HepG2 (cell line): ENCODE data around the gene UNG. TPM values are rescaled to one million over a fixed set of nuclear protein-coding genes. Genes with fewer than 3 reads are reported as not detected.
A peak's percentile ranks its signal among the peaks of the same experiment; 100 is the strongest.

ENCODE experiments used
- GABPB1 ChIP-seq: IDR thresholded peaks from 2 replicates; pipeline ENCODE4 v1.6.1; 2016; ENCODE audit warnings: mild to moderate bottlenecking, missing genetic modification reagents, moderate library complexity, missing compliant biosample characterization
- HNRNPUL1 ChIP-seq: fragments of 200-400 bp; formaldehyde crosslinking; IDR thresholded peaks from 2 replicates; pipeline ENCODE4 v1.6.1; 2017; ENCODE audit warnings: low read depth, mild to moderate bottlenecking, low read length, moderate library complexity
- KDM5A ChIP-seq: fragments of 200-600 bp; sonication (generic); IDR thresholded peaks from 2 replicates; pipeline ENCODE4 v1.7.0; 2018; ENCODE audit warnings: antibody characterized with exemption, mild to moderate bottlenecking, low read length, borderline replicate concordance
- MAZ ChIP-seq, 2 experiments: sonication (generic) in 1 of 2; formaldehyde crosslinking in 1 of 2; IDR thresholded peaks; 2 replicates each; pipeline versions ENCODE4 v1.5.0 to v1.6.1; 2012 to 2020; ENCODE audit warnings: low read depth in 2 of 2, mild to moderate bottlenecking in 2 of 2, borderline replicate concordance in 1 of 2, improper control_type of control experiment in 1 of 2, low read length in 1 of 2, missing genetic modification reagents in 1 of 2, moderate library complexity in 1 of 2
- MEIS2 ChIP-seq: sonication (generic); formaldehyde crosslinking; IDR thresholded peaks from 2 replicates; pipeline ENCODE4 v1.9.0; 2021; ENCODE audit warnings: mild to moderate bottlenecking, missing genetic modification reagents
- NFYB ChIP-seq: sonication (generic); formaldehyde crosslinking; IDR thresholded peaks from 2 replicates; pipeline ENCODE4 v1.4.0; 2020; ENCODE audit warnings: missing genetic modification reagents
- POLR2AphosphoS5 ChIP-seq: IDR thresholded peaks from 2 replicates; pipeline ENCODE4 v1.6.1; 2012; ENCODE audit warnings: low read depth, low read length
- SALL2 ChIP-seq: sonication (generic); formaldehyde crosslinking; IDR thresholded peaks from 2 replicates; pipeline ENCODE4 v1.8.1; 2023; ENCODE audit warnings: mild to moderate bottlenecking, missing genetic modification reagents, inconsistent platforms
- TBP ChIP-seq: sonication (generic); formaldehyde crosslinking; IDR thresholded peaks from 2 replicates; pipeline ENCODE4 v1.5.0; 2020; ENCODE audit warnings: missing genetic modification reagents
- YEATS2 ChIP-seq: sonication (generic); formaldehyde crosslinking; IDR thresholded peaks from 2 replicates; pipeline ENCODE4 v1.4.0; 2020; ENCODE audit warnings: missing genetic modification reagents, borderline replicate concordance
- ZFY ChIP-seq: sonication (generic); formaldehyde crosslinking; IDR thresholded peaks from 2 replicates; pipeline ENCODE4 v1.4.0; 2020; ENCODE audit warnings: missing genetic modification reagents
- ZNF781 ChIP-seq: sonication (generic); formaldehyde crosslinking; IDR thresholded peaks from 2 replicates; pipeline ENCODE4 v1.5.1; 2020; ENCODE audit warnings: borderline replicate concordance, mild to moderate bottlenecking, missing genetic modification reagents; ENCODE audit errors: not compliant biosample characterization
- polyA plus RNA-seq, 8 experiments: library from polyadenylated mRNA; depleted of rRNA in 3 of 8; stranded (reverse) in 7 of 8; unstranded in 1 of 8; fragments of >200 nt; fragmentation: Illumina TruSeq in 4 of 8; extraction: Trizol in 4 of 8; gene quantifications; 2 replicates each; pipeline versions ENCODE4 v1.2.1 to v1.2.3, GENCODE V29; 2011 to 2016; ENCODE audit warnings: low read depth in 4 of 8, missing spikeins in 1 of 8, mixed read lengths in 1 of 8; ENCODE audit not compliant: insufficient read depth in 1 of 8
- total RNA-seq, 5 experiments: library from RNA; depleted of rRNA; stranded (reverse); fragments of >200 nt; fragmentation: Illumina TruSeq; extraction: Trizol; gene quantifications; 2 replicates each; pipeline ENCODE4 v1.2.3, GENCODE V29; 2016; ENCODE audit warnings: low read depth in 1 of 5
- TF ChIP-seq, protein P1 (sequence below): sonication (generic); formaldehyde crosslinking; IDR thresholded peaks from 2 replicates; pipeline ENCODE4 v1.5.1; 2020; ENCODE audit warnings: mild to moderate bottlenecking, missing genetic modification reagents, moderate library complexity
- TF ChIP-seq, protein P2 (sequence below): fragments of 450-650 bp; IDR thresholded peaks from 2 replicates; pipeline ENCODE4 v1.6.1; 2016
- TF ChIP-seq, protein P3 (sequence below): sonication (generic); formaldehyde crosslinking; IDR thresholded peaks from 2 replicates; pipeline ENCODE4 v1.5.0; 2020; ENCODE audit warnings: missing genetic modification reagents, mild to moderate bottlenecking, borderline replicate concordance
- TF ChIP-seq, protein P4 (sequence below): sonication (generic); formaldehyde crosslinking; conservative IDR thresholded peaks from 2 replicates; pipeline ENCODE4 v1.4.0; 2020; ENCODE audit warnings: missing genetic modification reagents

The UNG gene
- total and polyA plus RNA-seq, 2 of the 13 experiments (the other 11 are each of a cell fraction or from before 2014, with no cell fraction given), result 23.3 to 114 TPM

DNA sequence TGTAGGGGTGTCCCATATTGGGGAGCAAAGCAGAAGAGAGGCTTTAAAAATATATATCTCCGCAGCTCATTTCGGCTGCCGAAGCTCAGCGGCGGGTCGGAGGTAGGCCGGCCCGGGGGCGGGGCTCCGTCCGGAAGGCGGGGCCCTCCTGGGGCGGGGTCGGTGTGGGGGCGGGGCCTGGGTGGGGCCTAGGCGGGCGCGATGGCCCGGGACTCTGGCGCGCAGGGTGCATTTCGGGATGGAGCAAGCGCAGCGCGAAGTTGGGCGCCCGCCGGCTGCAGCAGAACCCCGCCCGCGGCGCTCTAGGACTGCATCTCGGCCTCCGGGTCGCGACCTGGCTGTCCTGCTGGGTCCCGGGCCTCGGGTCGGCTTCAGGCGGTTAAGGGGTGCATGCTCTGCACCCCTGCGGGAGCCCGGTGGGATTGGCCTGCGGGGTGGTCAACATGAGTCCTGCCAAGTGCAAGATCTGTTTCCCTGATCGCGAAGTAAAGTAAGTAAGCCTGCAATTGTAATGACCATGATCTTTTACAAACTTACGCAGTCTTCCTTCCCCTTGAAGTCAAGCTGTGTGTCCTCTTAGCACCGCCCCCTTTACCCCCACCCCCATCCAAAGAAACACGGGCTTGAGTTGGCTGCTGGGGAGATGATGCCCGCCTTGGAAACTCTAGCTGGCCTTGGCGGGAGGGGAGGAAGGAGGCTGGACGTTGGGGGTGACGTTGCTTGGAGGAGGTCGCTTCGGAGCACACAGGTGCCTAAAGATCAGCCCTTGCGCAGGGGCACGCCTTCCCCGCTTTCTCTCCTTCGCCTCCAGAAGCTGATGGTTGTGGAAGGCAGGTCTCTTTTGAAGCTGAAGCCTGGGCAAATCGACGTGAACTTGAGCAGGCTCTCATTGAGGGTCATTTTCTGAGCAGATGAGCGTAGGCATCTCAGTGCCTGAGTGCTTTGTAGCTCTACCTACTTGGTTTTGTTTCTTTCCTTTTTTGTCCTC, 57.3 kb downstream of the UNG start (continued):
- TF ChIP-seq, protein P1, sequence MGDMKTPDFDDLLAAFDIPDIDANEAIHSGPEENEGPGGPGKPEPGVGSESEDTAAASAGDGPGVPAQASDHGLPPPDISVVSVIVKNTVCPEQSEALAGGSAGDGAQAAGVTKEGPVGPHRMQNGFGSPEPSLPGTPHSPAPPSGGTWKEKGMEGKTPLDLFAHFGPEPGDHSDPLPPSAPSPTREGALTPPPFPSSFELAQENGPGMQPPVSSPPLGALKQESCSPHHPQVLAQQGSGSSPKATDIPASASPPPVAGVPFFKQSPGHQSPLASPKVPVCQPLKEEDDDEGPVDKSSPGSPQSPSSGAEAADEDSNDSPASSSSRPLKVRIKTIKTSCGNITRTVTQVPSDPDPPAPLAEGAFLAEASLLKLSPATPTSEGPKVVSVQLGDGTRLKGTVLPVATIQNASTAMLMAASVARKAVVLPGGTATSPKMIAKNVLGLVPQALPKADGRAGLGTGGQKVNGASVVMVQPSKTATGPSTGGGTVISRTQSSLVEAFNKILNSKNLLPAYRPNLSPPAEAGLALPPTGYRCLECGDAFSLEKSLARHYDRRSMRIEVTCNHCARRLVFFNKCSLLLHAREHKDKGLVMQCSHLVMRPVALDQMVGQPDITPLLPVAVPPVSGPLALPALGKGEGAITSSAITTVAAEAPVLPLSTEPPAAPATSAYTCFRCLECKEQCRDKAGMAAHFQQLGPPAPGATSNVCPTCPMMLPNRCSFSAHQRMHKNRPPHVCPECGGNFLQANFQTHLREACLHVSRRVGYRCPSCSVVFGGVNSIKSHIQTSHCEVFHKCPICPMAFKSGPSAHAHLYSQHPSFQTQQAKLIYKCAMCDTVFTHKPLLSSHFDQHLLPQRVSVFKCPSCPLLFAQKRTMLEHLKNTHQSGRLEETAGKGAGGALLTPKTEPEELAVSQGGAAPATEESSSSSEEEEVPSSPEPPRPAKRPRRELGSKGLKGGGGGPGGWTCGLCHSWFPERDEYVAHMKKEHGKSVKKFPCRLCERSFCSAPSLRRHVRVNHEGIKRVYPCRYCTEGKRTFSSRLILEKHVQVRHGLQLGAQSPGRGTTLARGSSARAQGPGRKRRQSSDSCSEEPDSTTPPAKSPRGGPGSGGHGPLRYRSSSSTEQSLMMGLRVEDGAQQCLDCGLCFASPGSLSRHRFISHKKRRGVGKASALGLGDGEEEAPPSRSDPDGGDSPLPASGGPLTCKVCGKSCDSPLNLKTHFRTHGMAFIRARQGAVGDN (CRISPR knock-in tag), result peak; percentile 72
- TF ChIP-seq, protein P2, sequence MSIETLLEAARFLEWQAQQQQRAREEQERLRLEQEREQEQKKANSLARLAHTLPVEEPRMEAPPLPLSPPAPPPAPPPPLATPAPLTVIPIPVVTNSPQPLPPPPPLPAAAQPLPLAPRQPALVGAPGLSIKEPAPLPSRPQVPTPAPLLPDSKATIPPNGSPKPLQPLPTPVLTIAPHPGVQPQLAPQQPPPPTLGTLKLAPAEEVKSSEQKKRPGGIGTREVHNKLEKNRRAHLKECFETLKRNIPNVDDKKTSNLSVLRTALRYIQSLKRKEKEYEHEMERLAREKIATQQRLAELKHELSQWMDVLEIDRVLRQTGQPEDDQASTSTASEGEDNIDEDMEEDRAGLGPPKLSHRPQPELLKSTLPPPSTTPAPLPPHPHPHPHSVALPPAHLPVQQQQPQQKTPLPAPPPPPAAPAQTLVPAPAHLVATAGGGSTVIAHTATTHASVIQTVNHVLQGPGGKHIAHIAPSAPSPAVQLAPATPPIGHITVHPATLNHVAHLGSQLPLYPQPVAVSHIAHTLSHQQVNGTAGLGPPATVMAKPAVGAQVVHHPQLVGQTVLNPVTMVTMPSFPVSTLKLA, result no peak
- TF ChIP-seq ZFY (CRISPR knock-in tag) (peak; percentile 46; the same call in 1 of the 2 replicates), TBP (CRISPR knock-in tag) (no peak), MEIS2 (CRISPR knock-in tag) (0 out of 2 replicates have a peak, but pooled peaks have one; percentile 31), HNRNPUL1 (no peak), KDM5A (peak; percentile 11; the same call in 1 of the 2 replicates), POLR2AphosphoS5 (peak; percentile 52), NFYB (CRISPR knock-in tag) (no peak), YEATS2 (CRISPR knock-in tag) (no peak), SALL2 (0 out of 2 replicates have a peak, but pooled peaks have one; percentile 9), MAZ (IDR thresholded peaks at IDR 0.05; ENCODE audit: borderline replicate concordance, low read depth, low read length) (no peak), MAZ (CRISPR knock-in tag; IDR thresholded peaks at IDR 0.05; ENCODE audit: low read depth) (0 out of 2 replicates have a peak, but pooled peaks have one; percentile 61), ZNF781 (CRISPR knock-in tag) (peak; percentile 37), GABPB1 (peak; percentile 41; the same call in 1 of the 2 replicates)
- TF ChIP-seq, protein P3, sequence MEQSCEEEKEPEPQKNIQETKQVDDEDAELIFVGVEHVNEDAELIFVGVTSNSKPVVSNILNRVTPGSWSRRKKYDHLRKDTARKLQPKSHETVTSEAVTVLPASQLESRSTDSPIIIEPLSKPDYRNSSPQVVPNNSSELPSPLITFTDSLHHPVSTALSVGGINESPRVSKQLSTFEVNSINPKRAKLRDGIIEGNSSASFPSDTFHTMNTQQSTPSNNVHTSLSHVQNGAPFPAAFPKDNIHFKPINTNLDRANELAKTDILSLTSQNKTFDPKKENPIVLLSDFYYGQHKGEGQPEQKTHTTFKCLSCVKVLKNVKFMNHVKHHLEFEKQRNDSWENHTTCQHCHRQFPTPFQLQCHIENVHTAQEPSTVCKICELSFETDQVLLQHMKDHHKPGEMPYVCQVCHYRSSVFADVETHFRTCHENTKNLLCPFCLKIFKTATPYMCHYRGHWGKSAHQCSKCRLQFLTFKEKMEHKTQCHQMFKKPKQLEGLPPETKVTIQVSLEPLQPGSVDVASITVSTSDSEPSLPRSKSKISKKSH (CRISPR knock-in tag), result 0 out of 2 replicates have a peak, but pooled peaks have one; percentile 44
- TF ChIP-seq, protein P4, sequence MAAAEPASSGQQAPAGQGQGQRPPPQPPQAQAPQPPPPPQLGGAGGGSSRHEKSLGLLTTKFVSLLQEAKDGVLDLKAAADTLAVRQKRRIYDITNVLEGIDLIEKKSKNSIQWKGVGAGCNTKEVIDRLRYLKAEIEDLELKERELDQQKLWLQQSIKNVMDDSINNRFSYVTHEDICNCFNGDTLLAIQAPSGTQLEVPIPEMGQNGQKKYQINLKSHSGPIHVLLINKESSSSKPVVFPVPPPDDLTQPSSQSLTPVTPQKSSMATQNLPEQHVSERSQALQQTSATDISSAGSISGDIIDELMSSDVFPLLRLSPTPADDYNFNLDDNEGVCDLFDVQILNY (CRISPR knock-in tag), result no peak
